Lower lobe of right lung (tissue), 2 donors: ENCODE results near the gene C17orf67. TPM values are rescaled to one million over a fixed set of nuclear protein-coding genes. Genes with fewer than 3 reads are reported as not detected.

ENCODE experiments used
- ATAC-seq, 2 donors: fragments of 200-7000 bp; cut with Tn5 transposase; one replicate each; pipeline ENCODE4 v1.9.1; 2020 to 2022; ENCODE audit warnings: mild to moderate bottlenecking in 2 of 2, moderate library complexity in 2 of 2
- DNase-seq: peaks from one replicate; pipeline ENCODE4 v3.0.0-alpha.2; 2020
- H3K27ac ChIP-seq: fragments of 200-600 bp; one replicate; pipeline ENCODE4 v1.8.0; 2022
- H3K27me3 ChIP-seq: fragments of 200-600 bp; one replicate; pipeline ENCODE4 v1.8.0; 2022; ENCODE audit warnings: low read depth
- H3K36me3 ChIP-seq: fragments of 200-600 bp; one replicate; pipeline ENCODE4 v1.8.0; 2022; ENCODE audit warnings: mild to moderate bottlenecking
- H3K4me1 ChIP-seq: fragments of 200-600 bp; one replicate; pipeline ENCODE4 v1.8.0; 2022
- H3K4me3 ChIP-seq: fragments of 200-600 bp; one replicate; pipeline ENCODE4 v1.8.0; 2022; ENCODE audit warnings: mild to moderate bottlenecking
- H3K9me3 ChIP-seq: fragments of 200-600 bp; one replicate; pipeline ENCODE4 v1.8.0; 2022
- CTCF ChIP-seq: fragments of 200-600 bp; IDR thresholded peaks from one replicate; pipeline ENCODE4 v1.8.0; 2022; ENCODE audit warnings: antibody characterized with exemption, mild to moderate bottlenecking
- intact Hi-C: fragments of 100-400 bp; cut with DNase I; formaldehyde crosslinking; loops from one replicate; pipeline ENCODE4 v1.11.0; 2022
- total RNA-seq: library from RNA; stranded (reverse); fragmentation: NEBNext Ultra II Directional; extraction: Animal tissue kit (Norgen Biotek cat#: 25700); gene quantifications from one replicate; pipeline ENCODE4 v1.2.1, GENCODE V29; 2021
- donor health status: DM: no; HTN: yes; CAD: no; lungs with severe emphysema.

The C17orf67 gene
- total RNA-seq, 1 donor from 2014 or later = 3.6 TPM

- Histone ChIP-seq H3K9me3 (no peaks in the 10 kb centered on the region), H3K4me3 (no peak overlapping the region), H3K36me3 (no peaks in the 10 kb centered on the region), H3K27ac (no peak overlapping the region), H3K27me3 (no peaks in the 10 kb centered on the region), H3K4me1 (no peaks in the 10 kb centered on the region)
- no peak for ATAC-seq
- DNase-seq = no peak
- TF ChIP-seq CTCF = no peak
- intact Hi-C loops = no loop called here
Observed at GRCh38 chr17:56744721-56745120, 89.0 kb downstream of the C17orf67 start.

- Histone ChIP-seq H3K4me3 (no peak overlapping the region), H3K27ac (no peak overlapping the region), H3K27me3 (no peaks in the 10 kb centered on the region), H3K4me1 (no peaks in the 10 kb centered on the region), H3K36me3 (no peaks in the 10 kb centered on the region), H3K9me3 (no peaks in the 10 kb centered on the region)
- DNase-seq (no peak), ATAC-seq (no peak)
- intact Hi-C loops = no loop called here
- no peak for TF ChIP-seq CTCF
Observed at GRCh38 chr17:56742601-56743000, 91.1 kb downstream of the C17orf67 start.

Other genes with a start within 250 kb of the C17orf67 start
- 2.2 TPM for gene NOG, start 240.2 kb downstream of the C17orf67 start, total RNA-seq
- 12.7 TPM for gene DGKE, start 231 bp upstream of the C17orf67 start, total RNA-seq
- gene TRIM25, start 80.1 kb upstream of the C17orf67 start, total RNA-seq = 125 TPM
- gene COIL, start 127.1 kb upstream of the C17orf67 start, total RNA-seq = 12.4 TPM
- gene SCPEP1, start 144.2 kb upstream of the C17orf67 start, total RNA-seq = 210 TPM